GM12878 (cell line): ENCODE data around the gene CRYGN. TPM values are rescaled to one million over a fixed set of nuclear protein-coding genes. Genes with fewer than 3 reads are reported as not detected.

ENCODE experiments used
- ASH2L ChIP-seq: fragments of 300-600, 200-600 bp; sonication (generic); IDR thresholded peaks from 2 replicates; pipeline ENCODE4 v1.6.1; 2017; ENCODE audit warnings: low read depth, mild to moderate bottlenecking, borderline replicate concordance
- CHD4 ChIP-seq: fragments of 200-600 bp; sonication (generic); IDR thresholded peaks from 2 replicates; pipeline ENCODE4 v1.6.1; 2016; ENCODE audit warnings: mild to moderate bottlenecking
- GATAD2B ChIP-seq: fragments of 450-650 bp; conservative IDR thresholded peaks from 2 replicates; pipeline ENCODE4 v1.6.1; 2017; ENCODE audit warnings: low read depth, mild to moderate bottlenecking, moderate library complexity
- HDAC2 ChIP-seq: fragments of 200-600 bp; sonication (generic); IDR thresholded peaks from 2 replicates; pipeline ENCODE4 v1.6.1; 2017
- MTA3 ChIP-seq: IDR thresholded peaks from 2 replicates; pipeline ENCODE4 v1.6.1; 2012; ENCODE audit warnings: low read length, inconsistent platforms, borderline replicate concordance
- NRF1 ChIP-seq: conservative IDR thresholded peaks from 2 replicates; pipeline ENCODE4 v1.6.1; 2011; ENCODE audit warnings: mild to moderate bottlenecking, low read depth, low read length, improper control_type of control experiment
- PML ChIP-seq: IDR thresholded peaks from 2 replicates; pipeline ENCODE4 v1.6.1; 2012; ENCODE audit warnings: low read length, inconsistent platforms
- RUNX3 ChIP-seq: IDR thresholded peaks from 2 replicates; pipeline ENCODE4 v1.6.1; 2012; ENCODE audit warnings: low read length, inconsistent platforms
- SIX5 ChIP-seq: IDR thresholded peaks from 2 replicates; pipeline ENCODE4 v1.6.1; 2011; ENCODE audit warnings: mild to moderate bottlenecking, low read depth, low read length, moderate library complexity; ENCODE audit not compliant: severe bottlenecking
- SPI1 ChIP-seq: IDR thresholded peaks from 2 replicates; pipeline ENCODE4 v1.6.1; 2011; ENCODE audit warnings: low read depth, mild to moderate bottlenecking, low read length, moderate library complexity, borderline replicate concordance; ENCODE audit not compliant: insufficient read depth
- TCF7 ChIP-seq: IDR thresholded peaks from 2 replicates; pipeline ENCODE4 v1.6.1; 2014; ENCODE audit warnings: antibody characterized with exemption, borderline replicate concordance
- polyA plus RNA-seq, 11 experiments: library from polyadenylated mRNA; depleted of rRNA in 4 of 11; unstranded in 6 of 11; stranded (reverse) in 5 of 11; fragments of >200 nt; fragmentation: Nextera tagmentation in 4 of 11; fragmentation: Illumina TruSeq in 1 of 11; extraction: Ambion mirVana in 4 of 11; extraction: Trizol in 1 of 11; gene quantifications; 1 replicate in 1 of 11; 2 replicates in 10 of 11; pipeline versions ENCODE4 v1.2.1 to v1.2.3, GENCODE V29; 2011 to 2016; ENCODE audit warnings: inconsistent platforms in 2 of 11, missing spikeins in 2 of 11, low read depth in 1 of 11
- total RNA-seq, 4 experiments: library from RNA; depleted of rRNA in 3 of 4; stranded (reverse); fragments of >200 nt in 3 of 4; fragmentation: Illumina TruSeq in 1 of 4; extraction: Trizol in 1 of 4; gene quantifications; 2 replicates each; pipeline versions ENCODE4 v1.2.1 to v1.2.3, GENCODE V29; 2013 to 2021
- TF ChIP-seq, protein P1 (sequence below): IDR thresholded peaks from 2 replicates; pipeline ENCODE4 v1.6.1; 2011; ENCODE audit warnings: borderline replicate concordance, low read depth, mild to moderate bottlenecking, moderate library complexity, mixed read lengths, low read length; ENCODE audit not compliant: insufficient read depth; ENCODE audit errors: extremely low read length
- TF ChIP-seq, protein P2 (sequence below): IDR thresholded peaks from 2 replicates; pipeline ENCODE4 v1.6.1; 2012; ENCODE audit warnings: low read length, inconsistent platforms

CRYGN gene
- total and polyA plus RNA-seq, 10 of the 15 experiments (the other 5 are each of a cell fraction or from before 2014, with no cell fraction given) = not detected

DNA sequence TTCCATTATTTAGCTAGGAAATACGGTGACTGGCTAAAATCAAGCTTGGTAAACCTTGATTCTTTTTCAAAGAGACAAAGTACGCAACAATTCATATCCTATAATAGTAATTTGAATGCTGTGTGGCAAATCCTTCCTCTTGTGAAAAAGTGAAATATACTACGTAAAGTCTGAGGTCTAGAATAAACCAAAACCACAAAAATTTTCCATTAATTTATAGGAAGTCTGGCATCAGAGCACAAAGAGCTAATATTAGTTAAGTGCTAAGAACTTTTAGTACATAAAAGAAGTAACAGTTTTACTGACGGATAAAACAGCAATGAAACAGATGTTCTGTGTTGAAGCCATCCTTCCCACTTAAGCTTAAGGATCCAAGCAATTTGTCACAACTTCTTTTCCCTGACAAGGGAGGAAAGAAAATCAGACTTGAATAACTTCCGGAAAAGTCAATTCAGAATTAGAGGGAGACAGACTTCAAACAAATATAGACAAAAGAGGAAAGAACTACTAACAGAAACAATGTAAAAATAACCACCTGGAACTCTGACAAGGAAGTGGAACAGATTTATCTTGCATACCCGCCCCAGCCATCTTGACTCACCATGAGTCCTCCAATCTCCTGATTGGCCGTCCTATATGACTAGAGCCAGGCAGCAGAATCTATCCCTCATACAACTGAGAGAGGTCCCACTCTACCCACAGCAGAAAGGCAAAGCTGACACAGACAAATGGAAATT lies 45.2 kb upstream of the CRYGN start (continued):
- TF ChIP-seq, protein P1, sequence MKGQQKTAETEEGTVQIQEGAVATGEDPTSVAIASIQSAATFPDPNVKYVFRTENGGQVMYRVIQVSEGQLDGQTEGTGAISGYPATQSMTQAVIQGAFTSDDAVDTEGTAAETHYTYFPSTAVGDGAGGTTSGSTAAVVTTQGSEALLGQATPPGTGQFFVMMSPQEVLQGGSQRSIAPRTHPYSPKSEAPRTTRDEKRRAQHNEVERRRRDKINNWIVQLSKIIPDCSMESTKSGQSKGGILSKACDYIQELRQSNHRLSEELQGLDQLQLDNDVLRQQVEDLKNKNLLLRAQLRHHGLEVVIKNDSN = no peak
- TF ChIP-seq ASH2L = no peak
- no peak for TF ChIP-seq GATAD2B
- no peak for TF ChIP-seq NRF1
- TF ChIP-seq MTA3 = peak; percentile 58; the same call in 1 of the 2 replicates
- TF ChIP-seq CHD4 = no peak
- peak; percentile 69 for TF ChIP-seq TCF7
- no peak; the same call in 1 of the 2 replicates for TF ChIP-seq PML
- TF ChIP-seq, protein P2, sequence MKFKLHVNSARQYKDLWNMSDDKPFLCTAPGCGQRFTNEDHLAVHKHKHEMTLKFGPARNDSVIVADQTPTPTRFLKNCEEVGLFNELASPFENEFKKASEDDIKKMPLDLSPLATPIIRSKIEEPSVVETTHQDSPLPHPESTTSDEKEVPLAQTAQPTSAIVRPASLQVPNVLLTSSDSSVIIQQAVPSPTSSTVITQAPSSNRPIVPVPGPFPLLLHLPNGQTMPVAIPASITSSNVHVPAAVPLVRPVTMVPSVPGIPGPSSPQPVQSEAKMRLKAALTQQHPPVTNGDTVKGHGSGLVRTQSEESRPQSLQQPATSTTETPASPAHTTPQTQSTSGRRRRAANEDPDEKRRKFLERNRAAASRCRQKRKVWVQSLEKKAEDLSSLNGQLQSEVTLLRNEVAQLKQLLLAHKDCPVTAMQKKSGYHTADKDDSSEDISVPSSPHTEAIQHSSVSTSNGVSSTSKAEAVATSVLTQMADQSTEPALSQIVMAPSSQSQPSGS = 0 out of 2 replicates have a peak, but pooled peaks have one; percentile 21
- TF ChIP-seq RUNX3 = peak; percentile 4; the same call in 1 of the 2 replicates
- TF ChIP-seq HDAC2 = no peak
- TF ChIP-seq SIX5 = no peak
- TF ChIP-seq SPI1 = 0 out of 2 replicates have a peak, but pooled peaks have one; percentile 21
